Thyroid gland (tissue), 4 donors: ENCODE measurements around the gene GNG7. TPM values are rescaled to one million over a fixed set of nuclear protein-coding genes. Genes with fewer than 3 reads are reported as not detected.

Experiments
- DNase-seq, 2 donors: peaks; one replicate each; pipeline ENCODE4 v3.0.0-alpha.2; 2019
- H3K27ac ChIP-seq, 3 donors: fragments of 200-600 bp; sonication (generic); 1 replicate in 2 of 3; 2 replicates in 1 of 3; pipeline ENCODE4 v1.5.1; 2016 to 2019; ENCODE audit warnings: mild to moderate bottlenecking in 1 of 3, moderate library complexity in 1 of 3
- H3K27me3 ChIP-seq: fragments of 200-600 bp; sonication (generic); one replicate; pipeline ENCODE4 v1.5.1; 2019
- H3K36me3 ChIP-seq, 2 donors: fragments of 200-600 bp; sonication (generic); one replicate each; pipeline ENCODE4 v1.5.1; 2016 to 2019
- H3K4me1 ChIP-seq, 2 donors: fragments of 200-600 bp; sonication (generic); one replicate each; pipeline ENCODE4 v1.5.1; 2017 to 2019
- H3K4me3 ChIP-seq, 3 donors: fragments of 200-600 bp; sonication (generic); replicated peaks in 1 of 3; 1 replicate in 2 of 3; 2 replicates in 1 of 3; pipeline ENCODE4 v1.5.1; 2016; ENCODE audit warnings: mild to moderate bottlenecking in 1 of 3
- H3K9me3 ChIP-seq: fragments of 200-600 bp; sonication (generic); one replicate; pipeline ENCODE4 v1.5.1; 2017
- POLR2A ChIP-seq, 2 donors: fragments of 450-650 bp; IDR thresholded peaks; one replicate each; pipeline ENCODE4 v1.6.1; 2017; ENCODE audit warnings: antibody characterized with exemption in 2 of 2, mild to moderate bottlenecking in 2 of 2, moderate library complexity in 1 of 2
- WGBS, 2 donors: methylation state at CpG; one replicate each; pipeline ENCODE4 v1.1.5; 2017; 5-methylcytosine and 5-hydroxymethylcytosine counted together
- intact Hi-C: fragments of 100-400 bp; cut with DNase I; formaldehyde crosslinking; loops from one replicate; pipeline ENCODE4 v1.15.1; 2023
- total RNA-seq, 4 donors: library from RNA; depleted of rRNA; stranded (reverse); fragments of >200 nt; gene quantifications; one replicate each; pipeline ENCODE4 v1.2.3, GENCODE V29; 2016
- TF ChIP-seq, protein P1 (sequence below), 6 experiments: fragments of 200-600 bp in 3 of 6; fragments of 450-650 bp in 3 of 6; sonication (generic) in 3 of 6; IDR thresholded peaks; one replicate each; pipeline ENCODE4 v1.5.1; 2016 to 2019; ENCODE audit warnings: antibody characterized with exemption in 6 of 6, mild to moderate bottlenecking in 2 of 6, inconsistent platforms in 1 of 6, moderate library complexity in 1 of 6

Gene GNG7
- total RNA-seq, 4 donors from 2014 or later, result 3.8 to 6.9 (median 5.6) TPM

DNA sequence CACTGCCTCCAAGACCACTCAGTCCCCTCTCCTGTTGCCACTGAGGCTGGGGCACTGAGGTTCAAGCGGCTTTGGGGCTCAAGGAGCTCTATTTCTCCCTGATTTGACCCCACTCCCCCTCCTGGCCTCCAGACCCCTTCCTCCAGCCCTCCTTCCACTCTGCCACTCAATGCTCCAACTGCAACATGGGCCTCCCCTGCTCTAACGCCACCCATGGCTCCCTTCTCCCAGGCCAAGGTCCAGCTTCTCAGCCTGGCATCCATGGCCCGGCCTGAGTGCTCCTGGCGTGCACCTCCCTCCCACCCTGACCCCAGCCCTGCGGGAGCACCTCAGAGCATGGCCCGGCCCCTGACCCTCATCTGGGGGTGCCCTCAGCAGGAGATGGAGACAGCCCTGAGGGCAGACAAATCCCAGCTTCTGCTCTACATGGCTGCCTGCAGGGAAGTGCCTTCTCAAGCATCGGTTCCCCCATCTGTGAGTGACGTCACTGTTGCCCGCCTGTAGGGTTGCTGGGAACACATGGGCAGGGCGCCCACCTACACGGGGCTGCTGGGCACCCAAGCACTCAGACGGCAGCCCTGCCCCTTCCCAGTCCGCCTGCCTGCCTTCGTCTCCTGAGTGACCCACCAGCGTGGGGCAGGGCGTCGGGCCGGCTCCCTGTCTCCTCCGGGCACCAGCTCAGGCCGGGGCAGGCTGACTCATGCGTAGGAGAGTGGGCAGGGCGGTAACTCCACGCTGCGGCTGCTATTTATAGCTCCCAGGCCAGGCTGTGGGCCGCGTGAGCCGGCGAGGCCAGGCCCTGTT is 20.2 kb upstream of the GNG7 start:
- TF ChIP-seq POLR2A (IDR thresholded peaks at IDR 0.05), result no peak
- TF ChIP-seq, protein P1, sequence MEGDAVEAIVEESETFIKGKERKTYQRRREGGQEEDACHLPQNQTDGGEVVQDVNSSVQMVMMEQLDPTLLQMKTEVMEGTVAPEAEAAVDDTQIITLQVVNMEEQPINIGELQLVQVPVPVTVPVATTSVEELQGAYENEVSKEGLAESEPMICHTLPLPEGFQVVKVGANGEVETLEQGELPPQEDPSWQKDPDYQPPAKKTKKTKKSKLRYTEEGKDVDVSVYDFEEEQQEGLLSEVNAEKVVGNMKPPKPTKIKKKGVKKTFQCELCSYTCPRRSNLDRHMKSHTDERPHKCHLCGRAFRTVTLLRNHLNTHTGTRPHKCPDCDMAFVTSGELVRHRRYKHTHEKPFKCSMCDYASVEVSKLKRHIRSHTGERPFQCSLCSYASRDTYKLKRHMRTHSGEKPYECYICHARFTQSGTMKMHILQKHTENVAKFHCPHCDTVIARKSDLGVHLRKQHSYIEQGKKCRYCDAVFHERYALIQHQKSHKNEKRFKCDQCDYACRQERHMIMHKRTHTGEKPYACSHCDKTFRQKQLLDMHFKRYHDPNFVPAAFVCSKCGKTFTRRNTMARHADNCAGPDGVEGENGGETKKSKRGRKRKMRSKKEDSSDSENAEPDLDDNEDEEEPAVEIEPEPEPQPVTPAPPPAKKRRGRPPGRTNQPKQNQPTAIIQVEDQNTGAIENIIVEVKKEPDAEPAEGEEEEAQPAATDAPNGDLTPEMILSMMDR (IDR thresholded peaks at IDR 0.05), result no peak
- peak; percentile 20 to 30 for DNase-seq
- WGBS, 2 donors, result 83 to 85% methylated on average over 8 of the region's 28 CpGs
- Histone ChIP-seq H3K4me1 (peaks cover 6 to 21% of the 10 kb centered on the region in 2 donors), H3K27me3 (peaks cover 9% of the 10 kb centered on the region), H3K27ac (no peak overlapping the region), H3K4me3 (no peak overlapping the region), H3K36me3 (no peaks in the 10 kb centered on the region), H3K9me3 (no peaks in the 10 kb centered on the region)
- intact Hi-C loops, result no loop called here

GRCh38 chr19:2721570-2722540 is 19.4 kb upstream of the GNG7 start:
- intact Hi-C loops, result no loop called here
- Histone ChIP-seq H3K27me3 (peaks cover 9% of the 10 kb centered on the region), H3K9me3 (no peaks in the 10 kb centered on the region), H3K4me1 (peaks cover 6 to 21% of the 10 kb centered on the region in 2 donors), H3K27ac (no peak overlapping the region), H3K4me3 (peak overlapping the region in 1 of 3 donors; percentile 12), H3K36me3 (no peaks in the 10 kb centered on the region)
- no peak for TF ChIP-seq POLR2A (IDR thresholded peaks at IDR 0.05)
- TF ChIP-seq, protein P1 (IDR thresholded peaks at IDR 0.05), result no peak
- 18 to 43% methylated on average over 26 to 27 of the region's 39 CpGs for WGBS, 2 donors
- DNase-seq, result no peak

GRCh38 chr19:2720777-2721569 is 18.5 kb upstream of the GNG7 start, which contains the start of gene DIRAS1:
Gene DIRAS1, minus strand, starts transcription at chr19:2721372. Its CDS starts 3,566 bp downstream, at chr19:2717806.
- TF ChIP-seq, protein P1 (IDR thresholded peaks at IDR 0.05), result no peak
- no peak for TF ChIP-seq POLR2A (IDR thresholded peaks at IDR 0.05)
- WGBS, 2 donors, result 3 to 4% methylated on average over 6 to 9 of the region's 100 CpGs

GRCh38 chr19:2719920-2720776 is 17.7 kb upstream of the GNG7 start:
- no peak overlapping the region for H3K27ac ChIP-seq
- H3K27me3 ChIP-seq, result peaks cover 9% of the 10 kb centered on the region
- no peak for TF ChIP-seq POLR2A (IDR thresholded peaks at IDR 0.05)
- TF ChIP-seq, protein P1 (IDR thresholded peaks at IDR 0.05), result no peak
- DNase-seq, result no peak
- H3K4me1 ChIP-seq, result peaks cover 6 to 21% of the 10 kb centered on the region in 2 donors
- no peak overlapping the region for H3K4me3 ChIP-seq
- WGBS, 2 donors, result 9 to 11% methylated on average over 8 to 12 of the region's 37 CpGs
- no peaks in the 10 kb centered on the region for H3K9me3 ChIP-seq
- no peaks in the 10 kb centered on the region for H3K36me3 ChIP-seq
- intact Hi-C loops, result no loop called here

More at GRCh38 chr19:2720777-2721569, 18.5 kb upstream of the GNG7 start, which contains the start of gene DIRAS1:
- DNase-seq, result no peak
- Histone ChIP-seq H3K27ac (no peak within 1 kb of the TSS), H3K4me1 (peaks cover 6 to 21% of the 10 kb centered on the region in 2 donors), H3K9me3 (no peaks in the 10 kb centered on the region), H3K4me3 (peak within 1 kb of the TSS in 1 of 3 donors; percentile 12), H3K27me3 (peaks cover 9% of the 10 kb centered on the region), H3K36me3 (no peaks in the 10 kb centered on the region)
- intact Hi-C loops, result no loop called here
